ENCODE measurements around the gene VNN1.

GRCh38 chr6:132708771-132709170 is 5.1 kb downstream of the VNN1 start:
- TF ChIP-seq CTCF (IDR thresholded peaks at IDR 0.05; ENCODE audit: low read depth, low read length) (no peak), MAX (IDR thresholded peaks at IDR 0.05; ENCODE audit: low read depth, low read length) (no peak), POLR2A (IDR thresholded peaks at IDR 0.05; ENCODE audit: extremely low read depth, insufficient read length) (no peak)

All from NB4 (cell line).